HCT116 (cell line): ENCODE data around the gene FHIT. TPM values are rescaled to one million over a fixed set of nuclear protein-coding genes. Genes with fewer than 3 reads are reported as not detected.

Source experiments
- ATAC-seq: fragments of 200-7000 bp; cut with Tn5 transposase; 2 replicates; pipeline ENCODE4 v1.9.1; 2020; ENCODE audit warnings: mild to moderate bottlenecking, moderate library complexity
- BruUV-seq: library from RNA; stranded (reverse); fragments of 400-500 nt; replicated peaks from 2 replicates; lab custom pipeline; 2021; lab: Mats Ljungman, UMichigan
- CTCF ChIA-PET: fragments of 300-600 bp; sonication (Branson Sonifier 250); formaldehyde crosslinking; loops from one replicate; lab custom pipeline; 2021; ENCODE audit warnings: antibody characterized with exemption; lab: Charles Lee
- POLR2A ChIA-PET: fragments of 300-600, 350-600 bp; sonication (Branson Sonifier 250); formaldehyde crosslinking; loops from one replicate; lab custom pipeline; 2021; ENCODE audit warnings: antibody characterized with exemption; lab: Charles Lee
- RAD21 ChIA-PET, 2 experiments: fragments of 300-600 bp; sonication (Branson Sonifier 250); formaldehyde crosslinking; loops; one replicate each; lab custom pipeline; 2023; ENCODE audit warnings: low total read pairs in 2 of 2; ENCODE audit not compliant: uncharacterized antibody in 2 of 2, unreplicated experiment in 2 of 2, low non-redundant PET in 1 of 2; lab: Charles Lee
- DNase-seq: peaks from one replicate; pipeline ENCODE4 v3.0.0-alpha.2; 2010; ENCODE audit warnings: low read depth, low spot score
- H2AFZ ChIP-seq: fragments of 200-600 bp; shearing (Covaris generic), sonication (generic); 2 replicates; pipeline ENCODE4 v1.6.1; 2017; ENCODE audit warnings: low read depth, mixed run types, mixed read lengths, antibody characterized with exemption, low read length; ENCODE audit not compliant: poor library complexity, severe bottlenecking
- H3K27ac ChIP-seq: 2 replicates; pipeline ENCODE4 v1.5.1; 2012; ENCODE audit warnings: low read depth, low read length
- H3K27me3 ChIP-seq: fragments of 200-600 bp; sonication (generic); 2 replicates; pipeline ENCODE4 v1.6.1; 2016; ENCODE audit warnings: mixed run types, low read length, mixed read lengths; ENCODE audit not compliant: insufficient read depth
- H3K36me3 ChIP-seq, 2 experiments: fragments of 200-500 bp in 1 of 2; fragments of 200-600 bp in 1 of 2; sonication (Bioruptor generic) in 1 of 2; sonication (generic) in 1 of 2; 2 replicates each; pipeline versions ENCODE4 v1.5.1 to v1.6.1; 2014 to 2016; ENCODE audit warnings: low read length in 2 of 2, inconsistent platforms in 1 of 2, mixed read lengths in 1 of 2, mixed run types in 1 of 2; ENCODE audit not compliant: insufficient read depth in 2 of 2, control insufficient read depth in 1 of 2
- H3K4me1 ChIP-seq, 2 experiments: fragments of 200-600 bp in 1 of 2; sonication (generic) in 1 of 2; 2 replicates each; pipeline versions ENCODE4 v1.5.1 to v1.6.1; 2012 to 2017; ENCODE audit warnings: low read length in 2 of 2, inconsistent platforms in 1 of 2, mild to moderate bottlenecking in 1 of 2, mixed read lengths in 1 of 2, mixed run types in 1 of 2, moderate library complexity in 1 of 2; ENCODE audit not compliant: insufficient read depth in 2 of 2, control insufficient read depth in 1 of 2
- H3K4me2 ChIP-seq: fragments of 200-600 bp; sonication (generic); 2 replicates; pipeline ENCODE4 v1.6.1; 2017; ENCODE audit warnings: mixed run types, low read length, mixed read lengths
- H3K4me3 ChIP-seq, 2 experiments: fragments of 200-600 bp in 1 of 2; sonication (generic) in 1 of 2; replicated peaks in 1 of 2; 2 replicates each; pipeline ENCODE4 v1.5.1; 2011 to 2016; ENCODE audit warnings: low read length in 2 of 2, control low read depth in 1 of 2, low read depth in 1 of 2, mild to moderate bottlenecking in 1 of 2, mixed read lengths in 1 of 2, mixed run types in 1 of 2
- H3K79me2 ChIP-seq: fragments of 200-600 bp; sonication (generic); 2 replicates; pipeline ENCODE4 v1.6.1; 2017; ENCODE audit warnings: mild to moderate bottlenecking, mixed run types, low read length, moderate library complexity, mixed read lengths; ENCODE audit not compliant: insufficient read depth
- H3K9ac ChIP-seq: fragments of 200-600 bp; sonication (generic); 2 replicates; pipeline ENCODE4 v1.6.1; 2016; ENCODE audit warnings: low read length, mixed read lengths
- H3K9me2 ChIP-seq: fragments of 200-600 bp; sonication (generic), shearing (Covaris generic); 2 replicates; pipeline ENCODE4 v1.6.1; 2017; ENCODE audit warnings: mixed run types, mild to moderate bottlenecking, moderate library complexity; ENCODE audit not compliant: insufficient read depth
- H3K9me3 ChIP-seq, 2 experiments: fragments of 200-500 bp in 1 of 2; fragments of 200-600 bp in 1 of 2; sonication (Bioruptor generic) in 1 of 2; sonication (generic) in 1 of 2; 2 replicates each; pipeline ENCODE4 v1.6.1; 2014 to 2017; ENCODE audit warnings: low read length in 2 of 2, mixed read lengths in 2 of 2, inconsistent platforms in 1 of 2, low read depth in 1 of 2, mild to moderate bottlenecking in 1 of 2, mixed run types in 1 of 2, moderate library complexity in 1 of 2; ENCODE audit not compliant: control insufficient read depth in 1 of 2, insufficient read depth in 1 of 2
- H4K20me1 ChIP-seq: fragments of 200-600 bp; sonication (generic), shearing (Covaris generic); 2 replicates; pipeline ENCODE4 v1.6.1; 2017; ENCODE audit warnings: mixed run types, mild to moderate bottlenecking, moderate library complexity; ENCODE audit not compliant: insufficient read depth
- CEBPB ChIP-seq: IDR thresholded peaks from 2 replicates; pipeline ENCODE4 v1.6.1; 2012; ENCODE audit warnings: low read depth
- CTCF ChIP-seq, 3 experiments: fragments of 200-600 bp in 1 of 3; sonication (generic) in 1 of 3; IDR thresholded peaks in 2 of 3; conservative IDR thresholded peaks in 1 of 3; 2 replicates each; pipeline ENCODE4 v1.5.1; 2012 to 2017; ENCODE audit warnings: low read depth in 2 of 3, low read length in 2 of 3, antibody characterized with exemption in 1 of 3, borderline replicate concordance in 1 of 3, control low read depth in 1 of 3, mild to moderate bottlenecking in 1 of 3, mixed read lengths in 1 of 3, mixed run types in 1 of 3, moderate library complexity in 1 of 3; ENCODE audit not compliant: insufficient read depth in 1 of 3
- EGR1 ChIP-seq: IDR thresholded peaks from 2 replicates; pipeline ENCODE4 v1.6.1; 2012; ENCODE audit warnings: low read depth
- ELF1 ChIP-seq: IDR thresholded peaks from 2 replicates; pipeline ENCODE4 v1.6.1; 2012; ENCODE audit warnings: low read depth, borderline replicate concordance
- EZH2phosphoT487 ChIP-seq: fragments of 200-600 bp; IDR thresholded peaks from 2 replicates; pipeline ENCODE4 v1.6.1; 2018; ENCODE audit warnings: antibody characterized with exemption, borderline replicate concordance
- JUND ChIP-seq: IDR thresholded peaks from 2 replicates; pipeline ENCODE4 v1.6.1; 2012
- MAX ChIP-seq: IDR thresholded peaks from 2 replicates; pipeline ENCODE4 v1.6.1; 2012
- POLR2A ChIP-seq: IDR thresholded peaks from 2 replicates; pipeline ENCODE4 v1.7.0; 2011; ENCODE audit warnings: borderline replicate concordance; ENCODE audit not compliant: insufficient read depth, insufficient read length; ENCODE audit errors: extremely low read depth
- RAD21 ChIP-seq: IDR thresholded peaks from 2 replicates; pipeline ENCODE4 v1.6.1; 2012; ENCODE audit warnings: low read depth, mild to moderate bottlenecking
- SIN3A ChIP-seq: IDR thresholded peaks from 2 replicates; pipeline ENCODE4 v1.6.1; 2012; ENCODE audit warnings: low read depth
- SRF ChIP-seq: IDR thresholded peaks from 2 replicates; pipeline ENCODE4 v1.6.1; 2012; ENCODE audit warnings: low read depth
- ZBTB33 ChIP-seq: IDR thresholded peaks from 2 replicates; pipeline ENCODE4 v1.6.1; 2011; ENCODE audit warnings: mild to moderate bottlenecking, low read length, moderate library complexity; ENCODE audit not compliant: insufficient replicate concordance; ENCODE audit errors: extremely low read depth
- ZFX ChIP-seq: fragments of 450-650 bp; IDR thresholded peaks from 2 replicates; pipeline ENCODE4 v1.6.1; 2017
- intact Hi-C: fragments of 100-400 bp; cut with micrococcal nuclease; formaldehyde crosslinking; loops from 2 replicates; pipeline ENCODE4 v1.10.0; 2022
- total RNA-seq: library from RNA; stranded (reverse); gene quantifications from one replicate; pipeline ENCODE4 v1.2.1, GENCODE V29; 2021; ENCODE audit not compliant: unreplicated experiment

The FHIT gene
- total RNA-seq, 1 experiment from 2014 or later = 20.1 TPM

GRCh38 chr3:59876533-59877062, 1374.7 kb downstream of the FHIT start:
- CTCF ChIA-PET = no interaction called here
- POLR2A ChIA-PET = no interaction called here
- H3K27ac ChIP-seq = no peak overlapping the region
- H3K36me3 ChIP-seq = no peaks in the 10 kb centered on the region
- H3K9me3 ChIP-seq = no peaks in the 10 kb centered on the region
- no TSS peak for BruUV-seq
- no peaks in the 10 kb centered on the region for H3K9me2 ChIP-seq
- no peak overlapping the region for H3K4me3 ChIP-seq
- no peak for DNase-seq
- H2AFZ ChIP-seq = no peak overlapping the region
- intact Hi-C loops = no loop called here
- peaks cover 31% of the 10 kb centered on the region for H3K27me3 ChIP-seq
- no peak overlapping the region for H3K4me2 ChIP-seq
- no peaks in the 10 kb centered on the region for H4K20me1 ChIP-seq
- TF ChIP-seq ELF1 (no peak), JUND (no peak), POLR2A (no peak), MAX (no peak)
- RAD21 ChIA-PET = no interaction called here
- ATAC-seq = no peak
- H3K4me1 ChIP-seq = no peaks in the 10 kb centered on the region
- no peaks in the 10 kb centered on the region for H3K79me2 ChIP-seq
- H3K9ac ChIP-seq = no peak overlapping the region

GRCh38 chr3:59873576-59874230, 1377.5 kb downstream of the FHIT start:
- no peak overlapping the region for H3K27ac ChIP-seq
- CTCF ChIA-PET = no interaction called here
- RAD21 ChIA-PET = no interaction called here
- no TSS peak for BruUV-seq
- no peak overlapping the region for H3K4me2 ChIP-seq
- no peak for DNase-seq
- no peaks in the 10 kb centered on the region for H4K20me1 ChIP-seq
- H3K36me3 ChIP-seq = no peaks in the 10 kb centered on the region
- no peaks in the 10 kb centered on the region for H3K4me1 ChIP-seq
- POLR2A ChIA-PET = no interaction called here
- no peaks in the 10 kb centered on the region for H3K9me3 ChIP-seq
- ATAC-seq = no peak
- no peaks in the 10 kb centered on the region for H3K9me2 ChIP-seq
- no peak overlapping the region for H3K4me3 ChIP-seq
- TF ChIP-seq CTCF (IDR thresholded peaks at IDR 0.05 in 2 of 3, conservative IDR thresholded peaks at IDR 0.05 in 1 of 3; ENCODE audit: borderline replicate concordance in 1 of 3, insufficient read depth in 1 of 3, low read depth in 2 of 3, low read length in 2 of 3) (no peak), EZH2phosphoT487 (no peak), CEBPB (no peak), ZFX (no peak), SIN3A (no peak), EGR1 (no peak), RAD21 (no peak), ZBTB33 (no peak), SRF (no peak), ELF1 (no peak)
- H2AFZ ChIP-seq = no peak overlapping the region
- H3K9ac ChIP-seq = no peak overlapping the region
- intact Hi-C loops = no loop called here
- H3K27me3 ChIP-seq = peaks cover 10% of the 10 kb centered on the region; the same call in 1 of the 2 replicates
- H3K79me2 ChIP-seq = no peaks in the 10 kb centered on the region
